ENCODE results near the gene IL27RA.

GRCh38 chr19:14061081-14061749 is 29.7 kb downstream of the IL27RA start:
- TF ChIP-seq POLR2A (IDR thresholded peaks at IDR 0.05) (no peak), CTCF (IDR thresholded peaks at IDR 0.05 in 8 of 11, conservative IDR thresholded peaks at IDR 0.05 in 3 of 11) (no peak)
